K562 (cell line): ENCODE measurements around the gene ACACB. TPM values are rescaled to one million over a fixed set of nuclear protein-coding genes. Genes with fewer than 3 reads are reported as not detected.

Source experiments
- CBX3 ChIP-seq, 2 experiments: IDR thresholded peaks; 1 replicate in 1 of 2; 2 replicates in 1 of 2; pipeline ENCODE4 v1.6.1; 2012; ENCODE audit warnings: inconsistent platforms in 2 of 2, low read length in 2 of 2, borderline replicate concordance in 1 of 2, control low read depth in 1 of 2
- CCNT2 ChIP-seq: IDR thresholded peaks from 2 replicates; pipeline ENCODE4 v1.6.1; 2011; ENCODE audit warnings: borderline replicate concordance, low read depth, mild to moderate bottlenecking, moderate library complexity, mixed read lengths, low read length; ENCODE audit not compliant: insufficient read length; ENCODE audit errors: extremely low read depth
- CTBP1 ChIP-seq: fragments of 450-650 bp; IDR thresholded peaks from 2 replicates; pipeline ENCODE4 v1.6.1; 2016; ENCODE audit warnings: borderline replicate concordance
- polyA plus RNA-seq, 8 experiments: library from polyadenylated mRNA; depleted of rRNA in 4 of 8; stranded (reverse) in 5 of 8; unstranded in 3 of 8; fragments of >200 nt; fragmentation: Nextera tagmentation in 2 of 8; fragmentation: Illumina TruSeq in 1 of 8; extraction: Ambion mirVana in 2 of 8; extraction: Trizol in 1 of 8; gene quantifications; 2 replicates each; pipeline versions ENCODE4 v1.2.1 to v1.2.3, GENCODE V29; 2011 to 2014; ENCODE audit warnings: inconsistent platforms in 1 of 8, missing spikeins in 1 of 8
- total RNA-seq, 7 experiments: library from RNA; depleted of rRNA in 6 of 7; stranded (reverse); fragments of >200 nt in 6 of 7; fragmentation: Illumina TruSeq in 2 of 7; extraction: Trizol in 2 of 7; gene quantifications; 2 replicates each; pipeline versions ENCODE4 v1.2.1 to v1.2.3, GENCODE V29; 2011 to 2021; ENCODE audit warnings: low replicate concordance in 1 of 7
- TF ChIP-seq, protein P1 (sequence below): fragments of 250-450 bp; sonication (Bioruptor Pico); IDR thresholded peaks from 2 replicates; pipeline ENCODE4 v1.4.0; 2020
- TF ChIP-seq, protein P2 (sequence below), 2 experiments: fragments of 450-650 bp in 1 of 2; sonication (generic) in 1 of 2; formaldehyde crosslinking in 1 of 2; IDR thresholded peaks; 2 replicates each; pipeline versions ENCODE4 v1.7.1 to v1.9.0; 2016 to 2022; ENCODE audit warnings: inconsistent platforms in 1 of 2, mild to moderate bottlenecking in 1 of 2, missing genetic modification reagents in 1 of 2
- TF ChIP-seq, protein P3 (sequence below), 3 experiments: fragments of 200-800 bp in 1 of 3; sonication (Bioruptor generic) in 1 of 3; sonication (generic) in 1 of 3; formaldehyde crosslinking in 1 of 3; IDR thresholded peaks; 2 replicates each; pipeline versions ENCODE4 v1.6.1 to v1.8.0; 2016 to 2022; ENCODE audit warnings: mild to moderate bottlenecking in 2 of 3, missing compliant biosample characterization in 2 of 3, missing genetic modification characterization in 2 of 3, missing genetic modification reagents in 1 of 3

ACACB gene
- total and polyA plus RNA-seq, 9 of the 15 experiments (the other 6 are each of a cell fraction or from before 2014, with no cell fraction given): 0.10 to 2.5 (median 0.83) TPM

DNA sequence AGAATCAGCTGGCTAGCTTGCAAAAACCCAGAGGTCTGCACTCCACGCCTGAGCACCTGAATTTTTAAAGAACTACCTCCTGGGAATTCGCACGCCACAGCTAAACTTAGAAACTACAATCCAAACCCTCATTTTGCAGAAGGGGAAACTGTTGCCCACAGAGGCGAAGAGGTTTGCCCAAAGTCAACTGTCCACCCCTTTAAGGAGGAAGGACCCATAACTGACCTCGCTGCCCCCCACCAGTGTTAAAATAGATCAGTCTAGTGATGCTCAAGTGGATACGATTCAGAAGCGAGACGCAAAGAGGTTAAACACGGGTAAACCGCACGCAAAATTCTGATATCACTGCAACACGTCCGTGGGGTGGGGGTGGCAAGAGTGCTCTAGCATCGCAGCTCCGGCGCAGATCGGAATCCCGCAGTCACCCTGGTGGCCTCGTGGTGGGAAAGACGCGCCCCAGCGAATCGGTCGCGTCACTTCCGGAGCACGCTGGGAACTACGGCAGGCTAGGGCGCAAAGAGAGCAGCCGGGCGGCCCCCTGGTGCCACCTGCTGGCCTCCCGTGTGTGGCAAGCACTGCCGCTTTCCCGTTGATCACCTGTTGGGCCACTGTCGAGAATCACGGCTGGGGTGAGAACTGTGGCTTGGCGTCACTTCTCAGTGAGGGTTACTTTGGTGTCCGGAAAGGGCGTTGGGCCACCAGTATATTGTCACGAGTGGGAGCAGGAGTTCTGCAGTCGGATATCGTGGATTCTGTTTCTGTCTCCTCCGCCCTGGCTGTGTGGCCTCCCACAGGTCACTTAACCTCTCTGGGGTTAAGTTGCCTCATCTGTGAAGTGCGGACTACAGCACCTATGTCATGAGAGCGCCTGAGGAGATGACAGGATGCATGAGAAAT, 23.1 kb upstream of the ACACB start, which contains the start of gene ALKBH2 (continued):
- TF ChIP-seq, protein P1, sequence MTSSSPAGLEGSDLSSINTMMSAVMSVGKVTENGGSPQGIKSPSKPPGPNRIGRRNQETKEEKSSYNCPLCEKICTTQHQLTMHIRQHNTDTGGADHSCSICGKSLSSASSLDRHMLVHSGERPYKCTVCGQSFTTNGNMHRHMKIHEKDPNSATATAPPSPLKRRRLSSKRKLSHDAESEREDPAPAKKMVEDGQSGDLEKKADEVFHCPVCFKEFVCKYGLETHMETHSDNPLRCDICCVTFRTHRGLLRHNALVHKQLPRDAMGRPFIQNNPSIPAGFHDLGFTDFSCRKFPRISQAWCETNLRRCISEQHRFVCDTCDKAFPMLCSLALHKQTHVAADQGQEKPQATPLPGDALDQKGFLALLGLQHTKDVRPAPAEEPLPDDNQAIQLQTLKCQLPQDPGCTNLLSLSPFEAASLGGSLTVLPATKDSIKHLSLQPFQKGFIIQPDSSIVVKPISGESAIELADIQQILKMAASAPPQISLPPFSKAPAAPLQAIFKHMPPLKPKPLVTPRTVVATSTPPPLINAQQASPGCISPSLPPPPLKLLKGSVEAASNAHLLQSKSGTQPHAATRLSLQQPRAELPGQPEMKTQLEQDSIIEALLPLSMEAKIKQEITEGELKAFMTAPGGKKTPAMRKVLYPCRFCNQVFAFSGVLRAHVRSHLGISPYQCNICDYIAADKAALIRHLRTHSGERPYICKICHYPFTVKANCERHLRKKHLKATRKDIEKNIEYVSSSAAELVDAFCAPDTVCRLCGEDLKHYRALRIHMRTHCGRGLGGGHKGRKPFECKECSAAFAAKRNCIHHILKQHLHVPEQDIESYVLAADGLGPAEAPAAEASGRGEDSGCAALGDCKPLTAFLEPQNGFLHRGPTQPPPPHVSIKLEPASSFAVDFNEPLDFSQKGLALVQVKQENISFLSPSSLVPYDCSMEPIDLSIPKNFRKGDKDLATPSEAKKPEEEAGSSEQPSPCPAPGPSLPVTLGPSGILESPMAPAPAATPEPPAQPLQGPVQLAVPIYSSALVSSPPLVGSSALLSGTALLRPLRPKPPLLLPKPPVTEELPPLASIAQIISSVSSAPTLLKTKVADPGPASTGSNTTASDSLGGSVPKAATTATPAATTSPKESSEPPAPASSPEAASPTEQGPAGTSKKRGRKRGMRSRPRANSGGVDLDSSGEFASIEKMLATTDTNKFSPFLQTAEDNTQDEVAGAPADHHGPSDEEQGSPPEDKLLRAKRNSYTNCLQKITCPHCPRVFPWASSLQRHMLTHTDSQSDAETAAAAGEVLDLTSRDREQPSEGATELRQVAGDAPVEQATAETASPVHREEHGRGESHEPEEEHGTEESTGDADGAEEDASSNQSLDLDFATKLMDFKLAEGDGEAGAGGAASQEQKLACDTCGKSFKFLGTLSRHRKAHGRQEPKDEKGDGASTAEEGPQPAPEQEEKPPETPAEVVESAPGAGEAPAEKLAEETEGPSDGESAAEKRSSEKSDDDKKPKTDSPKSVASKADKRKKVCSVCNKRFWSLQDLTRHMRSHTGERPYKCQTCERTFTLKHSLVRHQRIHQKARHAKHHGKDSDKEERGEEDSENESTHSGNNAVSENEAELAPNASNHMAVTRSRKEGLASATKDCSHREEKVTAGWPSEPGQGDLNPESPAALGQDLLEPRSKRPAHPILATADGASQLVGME (CRISPR knock-in tag): no peak
- TF ChIP-seq, protein P2, sequence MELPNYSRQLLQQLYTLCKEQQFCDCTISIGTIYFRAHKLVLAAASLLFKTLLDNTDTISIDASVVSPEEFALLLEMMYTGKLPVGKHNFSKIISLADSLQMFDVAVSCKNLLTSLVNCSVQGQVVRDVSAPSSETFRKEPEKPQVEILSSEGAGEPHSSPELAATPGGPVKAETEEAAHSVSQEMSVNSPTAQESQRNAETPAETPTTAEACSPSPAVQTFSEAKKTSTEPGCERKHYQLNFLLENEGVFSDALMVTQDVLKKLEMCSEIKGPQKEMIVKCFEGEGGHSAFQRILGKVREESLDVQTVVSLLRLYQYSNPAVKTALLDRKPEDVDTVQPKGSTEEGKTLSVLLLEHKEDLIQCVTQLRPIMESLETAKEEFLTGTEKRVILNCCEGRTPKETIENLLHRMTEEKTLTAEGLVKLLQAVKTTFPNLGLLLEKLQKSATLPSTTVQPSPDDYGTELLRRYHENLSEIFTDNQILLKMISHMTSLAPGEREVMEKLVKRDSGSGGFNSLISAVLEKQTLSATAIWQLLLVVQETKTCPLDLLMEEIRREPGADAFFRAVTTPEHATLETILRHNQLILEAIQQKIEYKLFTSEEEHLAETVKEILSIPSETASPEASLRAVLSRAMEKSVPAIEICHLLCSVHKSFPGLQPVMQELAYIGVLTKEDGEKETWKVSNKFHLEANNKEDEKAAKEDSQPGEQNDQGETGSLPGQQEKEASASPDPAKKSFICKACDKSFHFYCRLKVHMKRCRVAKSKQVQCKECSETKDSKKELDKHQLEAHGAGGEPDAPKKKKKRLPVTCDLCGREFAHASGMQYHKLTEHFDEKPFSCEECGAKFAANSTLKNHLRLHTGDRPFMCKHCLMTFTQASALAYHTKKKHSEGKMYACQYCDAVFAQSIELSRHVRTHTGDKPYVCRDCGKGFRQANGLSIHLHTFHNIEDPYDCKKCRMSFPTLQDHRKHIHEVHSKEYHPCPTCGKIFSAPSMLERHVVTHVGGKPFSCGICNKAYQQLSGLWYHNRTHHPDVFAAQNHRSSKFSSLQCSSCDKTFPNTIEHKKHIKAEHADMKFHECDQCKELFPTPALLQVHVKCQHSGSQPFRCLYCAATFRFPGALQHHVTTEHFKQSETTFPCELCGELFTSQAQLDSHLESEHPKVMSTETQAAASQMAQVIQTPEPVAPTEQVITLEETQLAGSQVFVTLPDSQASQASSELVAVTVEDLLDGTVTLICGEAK (IDR thresholded peaks at IDR 0.05): peak; percentile 88
- TF ChIP-seq, protein P2 (CRISPR knock-in tag; IDR thresholded peaks at IDR 0.05): no peak
- TF ChIP-seq, protein P3, sequence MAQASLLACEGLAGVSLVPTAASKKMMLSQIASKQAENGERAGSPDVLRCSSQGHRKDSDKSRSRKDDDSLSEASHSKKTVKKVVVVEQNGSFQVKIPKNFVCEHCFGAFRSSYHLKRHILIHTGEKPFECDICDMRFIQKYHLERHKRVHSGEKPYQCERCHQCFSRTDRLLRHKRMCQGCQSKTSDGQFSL (CRISPR knock-in tag; IDR thresholded peaks at IDR 0.05): peak; percentile 82
- TF ChIP-seq, protein P3 (tag; IDR thresholded peaks at IDR 0.05): no peak; a peak in 1 of 4 replicates
- TF ChIP-seq CBX3 (IDR thresholded peaks at IDR 0.05; ENCODE audit: borderline replicate concordance in 1 of 2, low read length in 2 of 2) (peak in 1 of 2 experiments; percentile 92; a peak in 1 of 3 replicates), CTBP1 (peak; percentile 89), CCNT2 (peak; percentile 39)
